Gastrocnemius medialis (tissue), 4 donors: ENCODE data around the gene ALDH1A3.

Experiments used
- CTCF ChIP-seq, 5 experiments: fragments of 450-650 bp in 3 of 5; fragments of 200-600 bp in 2 of 5; sonication (generic) in 2 of 5; IDR thresholded peaks in 4 of 5; conservative IDR thresholded peaks in 1 of 5; 1 replicate in 4 of 5; 2 replicates in 1 of 5; pipeline ENCODE4 v1.5.1; 2016 to 2019; ENCODE audit warnings: antibody characterized with exemption in 5 of 5, mild to moderate bottlenecking in 3 of 5, moderate library complexity in 3 of 5
- POLR2A ChIP-seq, 2 donors: fragments of 450-650 bp; IDR thresholded peaks; one replicate each; pipeline ENCODE4 v1.6.1; 2017; ENCODE audit warnings: antibody characterized with exemption in 2 of 2, mild to moderate bottlenecking in 2 of 2, moderate library complexity in 2 of 2

DNA sequence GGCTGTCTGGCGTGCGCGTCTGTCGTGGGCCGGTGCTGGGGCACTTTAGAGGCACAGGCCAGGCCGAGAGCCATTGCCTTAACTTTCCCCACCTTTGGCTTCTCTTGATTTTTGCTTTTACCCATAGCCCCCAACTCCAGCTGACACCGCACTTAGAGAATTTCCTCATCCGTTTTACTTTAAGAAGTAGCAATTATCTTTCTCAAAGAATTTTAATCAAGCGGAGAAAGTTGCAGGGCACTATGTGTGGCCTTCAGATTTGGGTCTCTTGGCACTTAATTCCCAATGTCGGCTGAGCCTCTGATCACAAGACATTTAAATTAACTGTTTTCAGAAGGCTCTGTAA, 1.2 kb downstream of the ALDH1A3 start:
- no peak for TF ChIP-seq CTCF (IDR thresholded peaks at IDR 0.05 in 4 of 5, conservative IDR thresholded peaks at IDR 0.05 in 1 of 5)
- TF ChIP-seq POLR2A (IDR thresholded peaks at IDR 0.05): no peak
